HG03354 (cell line): ENCODE results near the gene SMKR1.

ENCODE experiments used
- ATAC-seq: cut with Tn5 transposase; IDR thresholded peaks from one replicate; pipeline ENCODE4 v1.9.1; 2021; ENCODE audit warnings: mild to moderate bottlenecking; ENCODE audit not compliant: unreplicated experiment, poor library complexity, severe bottlenecking

The SMKR1 gene

GRCh38 chr7:129559564-129559963 lies 57.2 kb downstream of the SMKR1 start:
- ATAC-seq: no peak

- ATAC-seq: no peak
These were observed 58.5 kb downstream of the SMKR1 start for GRCh38 chr7:129560831-129561230.

GRCh38 chr7:129561677-129562359 lies 59.5 kb downstream of the SMKR1 start:
- ATAC-seq: no peak
